ENCODE results near the gene IFNA5.

IFNA5 gene

GRCh38 chr9:21316032-21316842 lies 11.1 kb upstream of the IFNA5 start:
- TF ChIP-seq CTCF (conservative IDR thresholded peaks at IDR 0.05), result no peak

GRCh38 chr9:21314152-21314551 lies 9.0 kb upstream of the IFNA5 start:
- TF ChIP-seq CTCF (conservative IDR thresholded peaks at IDR 0.05), result no peak
- no peak overlapping the region for H3K27ac ChIP-seq

More at GRCh38 chr9:21316032-21316842, 11.1 kb upstream of the IFNA5 start:
- H3K27ac ChIP-seq, result peak overlapping the region; percentile 44

- TF ChIP-seq CTCF (conservative IDR thresholded peaks at IDR 0.05), result no peak
- H3K27ac ChIP-seq, result no peak overlapping the region
Observed at GRCh38 chr9:21311889-21312288, 6.8 kb upstream of the IFNA5 start.

GRCh38 chr9:21295992-21296391 lies 9.1 kb downstream of the IFNA5 start:
- no peak overlapping the region for H3K27ac ChIP-seq
- no peak for TF ChIP-seq CTCF (conservative IDR thresholded peaks at IDR 0.05)

GRCh38 chr9:21294904-21295538 lies 10.1 kb downstream of the IFNA5 start:
- no peak overlapping the region for H3K27ac ChIP-seq
- TF ChIP-seq CTCF (conservative IDR thresholded peaks at IDR 0.05), result no peak

- no peak overlapping the region for H3K27ac ChIP-seq
- no peak for TF ChIP-seq CTCF (conservative IDR thresholded peaks at IDR 0.05)
Observed at GRCh38 chr9:21294364-21294774, 10.7 kb downstream of the IFNA5 start.

- no peak overlapping the region for H3K27ac ChIP-seq
- no peak for TF ChIP-seq CTCF (conservative IDR thresholded peaks at IDR 0.05)
Observed at GRCh38 chr9:21289848-21290247, 15.3 kb downstream of the IFNA5 start.
